Pons (tissue), 1 donor: ENCODE results near the gene SDS.

Experiments used
- DNase-seq: peaks from one replicate; pipeline ENCODE4 v3.0.0-alpha.2; 2016; ENCODE audit warnings: low spot score

SDS gene

DNA sequence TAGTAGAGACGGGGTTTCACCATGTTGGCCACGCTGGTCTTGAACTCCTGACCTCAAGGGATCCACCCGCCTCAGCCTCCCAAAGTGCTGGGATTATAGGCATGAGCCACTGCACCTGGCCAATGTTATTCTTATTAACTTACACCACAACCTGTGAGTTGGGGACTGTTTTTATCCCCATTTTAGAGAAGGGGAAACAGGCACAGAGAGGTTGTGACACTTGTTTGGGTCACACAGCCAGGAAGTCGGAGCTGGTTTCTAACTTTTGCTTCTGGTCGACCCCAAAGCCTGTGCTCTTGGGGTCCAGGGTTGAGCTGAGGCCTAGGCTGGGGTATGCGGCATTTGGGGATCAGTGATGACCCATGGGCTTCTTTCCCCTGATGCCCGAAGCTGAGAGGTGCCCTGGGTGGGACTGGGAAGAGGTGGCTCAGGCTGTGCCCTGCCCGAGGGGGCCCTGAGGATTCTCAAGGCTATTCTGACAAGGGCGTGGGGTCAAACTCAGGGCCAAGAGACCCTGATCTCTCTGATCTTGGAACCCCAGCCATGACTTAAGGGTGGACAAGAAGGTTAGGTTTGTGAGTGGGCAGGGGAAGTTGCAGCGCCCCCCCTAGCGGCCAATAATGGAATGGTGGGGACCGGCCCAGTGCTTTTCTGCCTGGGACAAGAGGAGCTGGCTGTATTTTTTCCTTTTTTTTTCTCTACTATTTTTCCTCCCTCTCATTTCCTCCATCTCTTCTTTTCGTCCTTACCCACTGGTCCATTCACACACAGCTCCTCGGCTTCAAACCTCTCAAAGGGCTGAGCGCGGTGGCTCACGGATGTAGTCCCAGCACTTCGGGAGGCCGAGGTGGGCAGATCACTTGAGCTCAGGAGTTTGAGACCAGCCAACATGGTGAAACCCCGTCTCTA is 21.5 kb upstream of the SDS start:
- no peak for DNase-seq

DNA sequence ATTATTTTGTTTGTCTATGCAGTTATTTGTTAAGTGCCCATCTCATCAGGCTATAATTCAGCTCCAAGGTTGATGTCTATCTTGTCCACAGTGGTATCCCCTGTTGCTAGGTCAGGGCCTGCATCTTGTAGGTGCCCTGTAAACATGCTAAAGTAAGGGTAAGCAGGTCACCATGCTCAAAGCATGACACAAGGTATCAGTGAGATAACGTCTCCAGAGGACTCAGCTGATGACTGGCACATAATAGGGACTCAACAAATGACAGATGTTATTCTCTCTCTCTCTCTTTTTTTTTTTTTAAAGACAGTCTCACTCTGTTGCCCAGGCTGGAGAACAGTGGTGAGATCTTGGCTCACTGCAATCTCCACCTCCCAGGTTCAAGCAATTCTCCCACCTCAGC is 20.8 kb upstream of the SDS start:
- no peak for DNase-seq

- no peak for DNase-seq
Observed at GRCh38 chr12:113422886-113423669, 19.4 kb upstream of the SDS start.

DNA sequence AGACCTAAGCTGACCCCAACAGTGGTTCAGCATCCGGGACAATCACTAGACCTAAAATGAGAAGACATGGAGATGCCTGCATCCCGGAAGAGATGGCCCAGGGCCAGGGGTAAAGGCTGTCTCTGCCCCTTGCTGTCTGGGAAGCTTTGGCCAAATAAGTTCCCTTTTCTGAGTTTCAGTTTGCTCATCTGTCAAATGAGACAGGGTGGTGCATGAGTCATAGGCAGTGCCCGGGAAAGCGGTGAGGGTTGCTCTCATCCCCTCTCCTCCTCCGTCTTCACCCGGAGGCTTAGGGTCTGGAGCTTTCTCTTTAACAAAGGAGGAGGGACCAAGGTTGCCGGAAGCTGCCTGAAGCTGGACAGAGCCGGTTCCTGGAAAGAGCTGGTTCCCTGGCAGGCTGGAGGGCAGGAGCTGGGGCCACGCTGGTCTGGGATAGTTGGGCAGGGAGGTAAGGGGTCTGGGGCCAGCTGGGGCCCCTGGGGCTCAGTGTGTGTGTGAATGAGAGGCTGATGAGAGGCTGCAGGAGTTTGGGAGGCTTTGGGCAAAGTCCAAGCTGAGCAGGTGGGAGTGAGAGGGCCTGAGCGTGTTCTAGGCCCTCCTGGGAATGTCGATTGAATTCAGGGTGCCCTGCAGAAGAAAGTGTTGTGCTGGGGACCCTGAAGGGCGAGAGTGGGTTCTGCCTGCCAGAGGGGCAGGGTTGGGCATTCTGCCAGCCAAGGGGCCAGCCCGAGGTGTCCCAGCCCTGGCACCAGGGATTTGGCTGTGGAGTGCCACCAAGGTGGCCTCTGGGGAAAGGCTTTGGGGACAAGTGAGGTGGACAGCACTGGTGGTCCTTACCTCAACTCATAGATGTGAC is 18.6 kb upstream of the SDS start, which contains the start of gene SDSL:
TSS of gene SDSL (plus strand) at position 351 of the 856 bp plus-strand sequence. CDS start 5,603 bp downstream, outside the sequence.
- peak; percentile 88 for DNase-seq

GRCh38 chr12:113420996-113421595 is 17.4 kb upstream of the SDS start:
- no peak for DNase-seq

DNA sequence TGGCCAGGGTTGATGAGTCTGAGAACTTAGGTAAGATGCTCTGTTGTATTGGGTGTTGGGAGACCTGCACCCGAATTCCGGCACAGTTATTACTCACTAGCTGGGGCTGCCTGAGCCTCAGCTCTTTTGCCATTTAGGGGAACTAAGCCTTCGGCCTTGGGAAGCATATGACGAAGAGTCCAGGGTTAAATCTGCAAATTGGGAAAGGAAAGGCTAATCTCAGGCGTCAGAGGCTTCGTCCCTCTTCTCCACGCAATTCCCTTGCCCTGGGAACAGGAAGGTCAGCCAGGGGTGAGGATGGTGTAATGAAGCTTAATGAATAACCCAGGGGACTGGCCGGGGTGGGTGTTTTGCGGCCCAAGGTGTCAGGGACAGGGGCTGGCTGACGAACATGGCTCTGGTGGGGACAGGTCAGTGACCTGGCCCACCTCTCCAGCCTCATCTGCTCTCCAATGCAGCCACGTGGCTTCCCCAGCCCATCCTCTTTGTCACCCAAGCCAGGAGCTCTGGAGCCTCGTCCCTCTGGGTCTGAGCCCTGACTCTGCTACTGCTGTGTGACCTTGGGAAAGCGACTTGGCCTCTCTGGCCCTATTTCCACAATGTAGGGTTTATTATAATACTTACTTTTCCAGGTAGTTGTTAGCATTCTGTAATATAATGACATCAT is 14.7 kb upstream of the SDS start:
- no peak for DNase-seq

DNA sequence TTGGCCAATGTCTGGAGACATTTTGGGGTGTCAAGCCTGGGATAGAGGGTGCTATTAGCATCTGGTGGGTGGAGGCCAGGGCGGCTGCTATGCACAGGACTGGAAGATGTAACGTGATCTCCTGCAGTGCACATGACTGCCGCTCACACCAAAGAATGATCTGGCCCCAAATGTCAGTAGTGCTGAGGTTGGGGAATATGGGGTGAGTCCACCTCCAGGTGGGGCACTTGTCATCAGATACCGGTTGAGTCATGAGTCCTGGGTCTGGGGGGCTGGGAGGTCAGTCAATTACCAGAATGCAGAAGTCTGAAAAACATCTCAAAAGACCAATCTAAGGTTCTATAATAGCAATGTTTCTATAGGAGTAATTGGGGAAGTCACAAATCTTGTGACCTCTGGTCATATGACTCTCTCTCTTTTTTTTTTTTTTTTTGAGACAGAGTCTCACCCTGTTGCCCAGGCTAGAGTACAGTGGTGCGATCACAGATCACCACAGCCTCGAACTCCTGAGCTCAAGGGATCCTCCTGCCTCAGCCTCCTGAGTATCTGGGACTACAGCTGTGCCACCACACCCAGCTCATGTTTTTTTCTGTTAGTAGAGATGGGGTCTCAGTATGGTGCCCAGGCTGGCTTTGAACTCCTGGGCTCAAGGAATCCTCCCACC is 12.5 kb upstream of the SDS start:
- no peak for DNase-seq

- DNase-seq, result no peak
Observed at GRCh38 chr12:113414519-113415038, 10.9 kb upstream of the SDS start.

DNA sequence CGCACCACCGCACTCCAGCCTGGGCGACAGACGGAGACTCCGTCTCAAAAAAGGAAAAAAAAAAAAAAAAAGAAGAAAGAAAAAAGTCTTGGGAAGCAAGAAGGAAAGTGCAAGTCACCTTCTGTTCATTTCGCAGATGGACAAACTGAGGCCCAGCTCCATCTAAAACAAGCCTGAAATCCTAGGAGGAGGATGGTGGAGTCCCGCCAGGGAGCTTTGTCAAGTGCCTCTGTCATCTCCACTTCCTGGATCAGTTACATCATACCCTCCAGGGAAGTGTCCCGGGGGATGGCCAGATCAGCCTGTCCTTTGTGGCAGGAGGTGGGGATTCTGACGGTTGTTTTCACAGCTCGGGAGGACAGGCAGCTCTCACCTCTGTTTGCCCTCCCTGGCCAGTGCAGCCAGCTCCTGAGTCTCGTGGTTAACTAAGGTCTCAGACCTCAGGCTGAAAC is 9.8 kb upstream of the SDS start:
- no peak for DNase-seq

- peak; percentile 54 for DNase-seq
Observed at GRCh38 chr12:113409462-113410124, 5.9 kb upstream of the SDS start.

DNA sequence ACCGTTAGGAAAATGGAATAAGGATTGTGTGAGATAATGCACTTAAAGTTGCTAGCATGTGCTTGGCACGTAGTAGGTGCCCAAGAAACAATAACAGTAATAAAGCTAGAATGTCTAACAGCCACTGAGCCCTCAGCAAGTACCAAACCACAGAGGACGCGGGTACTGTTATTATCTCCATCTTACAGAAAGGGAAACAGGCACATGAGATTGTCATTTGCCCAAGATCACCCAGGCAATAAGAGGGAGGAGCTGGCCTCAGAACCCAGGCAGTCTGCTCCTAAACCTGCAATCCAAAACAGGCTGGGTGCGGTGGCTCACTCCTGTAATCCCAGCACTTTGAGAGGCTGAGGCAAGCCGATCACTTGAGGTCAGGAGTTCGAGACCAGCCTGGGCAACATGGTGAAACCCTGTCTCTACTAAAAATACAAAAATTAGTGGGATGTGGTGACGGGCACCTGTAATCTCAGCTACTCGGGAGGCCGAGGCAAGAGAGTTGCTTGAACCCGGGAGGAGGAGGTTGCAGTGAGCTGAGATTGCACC is 5.1 kb upstream of the SDS start:
- DNase-seq, result no peak

GRCh38 chr12:113407931-113408600 is 4.4 kb upstream of the SDS start:
- no peak for DNase-seq

DNA sequence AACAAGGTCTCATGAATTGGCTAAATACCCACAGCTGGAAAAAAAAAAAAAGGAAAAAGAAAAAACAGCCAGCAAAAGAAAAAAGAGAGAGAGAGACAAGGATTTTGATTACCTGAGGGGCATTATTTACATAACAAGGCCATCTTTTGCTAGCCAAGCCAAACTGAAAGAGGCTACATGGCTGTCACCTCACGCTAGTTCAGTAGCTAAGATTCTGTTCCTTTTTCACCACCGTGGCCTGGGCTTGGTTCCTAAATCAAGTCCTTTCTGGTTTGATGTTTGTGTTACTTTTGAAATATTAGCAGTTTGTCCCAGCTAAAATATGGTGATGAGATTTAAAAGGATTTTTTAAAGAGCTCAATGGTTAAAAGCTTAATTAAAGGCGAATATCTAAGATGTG is 2.0 kb upstream of the SDS start:
- peak; percentile 54 for DNase-seq

GRCh38 chr12:113402586-113403260 is 964 bp downstream of the SDS start:
- DNase-seq, result no peak

DNA sequence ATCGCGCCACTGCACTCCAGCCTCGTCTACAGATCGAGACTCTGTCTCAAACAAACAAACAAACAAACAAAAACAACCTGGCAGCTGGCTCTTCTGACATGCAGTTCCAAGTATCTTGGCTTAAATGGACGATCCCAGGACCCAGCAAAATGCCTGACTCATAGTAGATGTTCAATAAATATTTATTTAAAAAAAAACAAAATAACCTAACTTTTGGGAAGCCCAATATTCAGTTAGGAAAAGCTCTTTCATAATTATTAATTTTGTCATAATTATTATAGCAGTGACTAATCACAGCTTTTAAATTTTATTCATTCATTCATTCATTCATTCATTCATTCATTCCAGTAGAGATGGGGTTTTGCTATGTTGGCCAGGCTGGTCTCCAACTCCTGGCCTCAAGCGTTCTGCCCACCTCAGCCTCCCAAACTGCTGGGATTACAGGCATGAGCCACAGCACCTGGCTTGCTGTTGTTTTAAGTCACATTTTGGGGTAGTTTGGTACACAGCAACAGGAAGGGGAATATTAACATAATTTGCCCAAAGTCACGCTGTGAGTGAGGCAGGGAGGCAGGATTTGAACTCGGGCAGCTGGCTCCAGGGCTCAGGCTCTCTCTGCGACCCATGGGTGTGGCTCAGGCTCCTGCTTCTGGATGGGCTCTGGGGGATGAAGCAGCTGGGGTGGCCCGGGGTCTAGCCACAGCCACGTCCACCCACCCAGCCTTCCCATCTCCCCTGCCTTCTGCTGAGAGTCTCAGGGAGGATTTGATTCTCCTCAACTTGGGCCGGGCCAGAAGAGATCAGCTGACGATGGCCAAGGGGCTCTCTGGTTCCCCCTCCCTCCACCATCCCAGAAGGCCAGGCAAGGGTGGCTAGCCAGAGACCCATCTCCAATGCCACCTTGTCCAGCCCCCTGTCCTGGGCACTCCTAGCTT is 2.4 kb downstream of the SDS start:
- no peak for DNase-seq

GRCh38 chr12:113400362-113400761 is 3.3 kb downstream of the SDS start:
- no peak for DNase-seq

- DNase-seq, result no peak
Observed at GRCh38 chr12:113399490-113399889, 4.2 kb downstream of the SDS start.
